Tibial artery (tissue), 4 donors: ENCODE data around the gene CNTN1.

Experiments used
- DNase-seq, 2 donors: peaks; one replicate each; pipeline ENCODE4 v3.0.0-alpha.2; 2019
- H3K27ac ChIP-seq, 2 donors: fragments of 200-600 bp; sonication (generic) in 1 of 2; 1 replicate in 1 of 2; 2 replicates in 1 of 2; pipeline ENCODE4 v1.5.1; 2018 to 2019; ENCODE audit warnings: mild to moderate bottlenecking in 1 of 2
- H3K27me3 ChIP-seq, 2 donors: fragments of 200-600 bp; sonication (generic) in 1 of 2; one replicate each; pipeline versions ENCODE4 v1.5.1 to v1.6.0; 2016 to 2019
- H3K36me3 ChIP-seq, 3 donors: fragments of 200-600 bp; sonication (generic) in 2 of 3; one replicate each; pipeline ENCODE4 v1.5.1; 2016 to 2019; ENCODE audit warnings: mild to moderate bottlenecking in 2 of 3
- H3K4me1 ChIP-seq, 4 donors: fragments of 200-600 bp; sonication (generic) in 2 of 4; 1 replicate in 3 of 4; 2 replicates in 1 of 4; pipeline ENCODE4 v1.5.1; 2016 to 2019
- H3K4me3 ChIP-seq, 2 donors: fragments of 200-600 bp; sonication (generic) in 1 of 2; 1 replicate in 1 of 2; 2 replicates in 1 of 2; pipeline ENCODE4 v1.5.1; 2018 to 2019; ENCODE audit warnings: mild to moderate bottlenecking in 2 of 2
- H3K9me3 ChIP-seq, 3 donors: fragments of 200-600 bp; sonication (generic) in 1 of 3; one replicate each; pipeline ENCODE4 v1.5.1; 2016 to 2019
- CTCF ChIP-seq, 2 experiments: fragments of 200-600 bp in 1 of 2; fragments of 450-650 bp in 1 of 2; IDR thresholded peaks; one replicate each; pipeline ENCODE4 v1.5.1; 2017 to 2019; ENCODE audit warnings: antibody characterized with exemption in 2 of 2, mild to moderate bottlenecking in 1 of 2, moderate library complexity in 1 of 2
- intact Hi-C: fragments of 100-400 bp; cut with DNase I; formaldehyde crosslinking; loops from one replicate; pipeline ENCODE4 v1.15.0; 2023; ENCODE audit warnings: low total_unique reads

The CNTN1 gene

GRCh38 chr12:40820794-40821484, 128.7 kb downstream of the CNTN1 start:
- DNase-seq, result no peak
- intact Hi-C loops, result no loop called here
- no peak for TF ChIP-seq CTCF (IDR thresholded peaks at IDR 0.05)
- Histone ChIP-seq H3K27me3 (no peaks in the 10 kb centered on the region), H3K4me3 (no peak overlapping the region), H3K4me1 (no peaks in the 10 kb centered on the region), H3K9me3 (no peaks in the 10 kb centered on the region), H3K27ac (no peak overlapping the region), H3K36me3 (no peaks in the 10 kb centered on the region)

- no peaks in the 10 kb centered on the region for H3K9me3 ChIP-seq
Observed at GRCh38 chr12:40825156-40825555, 132.9 kb downstream of the CNTN1 start.

GRCh38 chr12:40827683-40828592, 135.7 kb downstream of the CNTN1 start:
- Histone ChIP-seq H3K4me1 (no peaks in the 10 kb centered on the region), H3K27me3 (no peaks in the 10 kb centered on the region), H3K4me3 (no peak overlapping the region), H3K9me3 (no peaks in the 10 kb centered on the region), H3K36me3 (no peaks in the 10 kb centered on the region), H3K27ac (no peak overlapping the region)
- no peak for DNase-seq
- no peak for TF ChIP-seq CTCF (IDR thresholded peaks at IDR 0.05)
- intact Hi-C loops, result no loop called here

More at GRCh38 chr12:40825156-40825555, 132.9 kb downstream of the CNTN1 start:
- no peak for DNase-seq
- intact Hi-C loops, result no loop called here
- no peaks in the 10 kb centered on the region for H3K4me1 ChIP-seq
- TF ChIP-seq CTCF (IDR thresholded peaks at IDR 0.05), result no peak
- no peaks in the 10 kb centered on the region for H3K27me3 ChIP-seq
- H3K4me3 ChIP-seq, result no peak overlapping the region
- no peaks in the 10 kb centered on the region for H3K36me3 ChIP-seq
- no peak overlapping the region for H3K27ac ChIP-seq

GRCh38 chr12:40828593-40828990, 136.4 kb downstream of the CNTN1 start:
- H3K27me3 ChIP-seq, result no peaks in the 10 kb centered on the region
- no peak for TF ChIP-seq CTCF (IDR thresholded peaks at IDR 0.05)
- no peaks in the 10 kb centered on the region for H3K36me3 ChIP-seq
- H3K4me3 ChIP-seq, result no peak overlapping the region
- intact Hi-C loops, result no loop called here
- no peaks in the 10 kb centered on the region for H3K9me3 ChIP-seq
- DNase-seq, result no peak
- H3K27ac ChIP-seq, result no peak overlapping the region
- no peaks in the 10 kb centered on the region for H3K4me1 ChIP-seq

- Histone ChIP-seq H3K27ac (no peak overlapping the region), H3K9me3 (no peaks in the 10 kb centered on the region), H3K4me3 (no peak overlapping the region), H3K36me3 (no peaks in the 10 kb centered on the region), H3K27me3 (no peaks in the 10 kb centered on the region), H3K4me1 (no peaks in the 10 kb centered on the region)
- DNase-seq, result no peak
- TF ChIP-seq CTCF (IDR thresholded peaks at IDR 0.05), result no peak
- intact Hi-C loops, result no loop called here
Observed at GRCh38 chr12:40829738-40830144, 137.5 kb downstream of the CNTN1 start.
